Measurements from ENCODE around the gene SCARB1.

The SCARB1 gene

GRCh38 chr12:124796303-124796960 is 67.2 kb downstream of the SCARB1 start:
- no peak for DNase-seq (ENCODE audit: low read depth)

DNA sequence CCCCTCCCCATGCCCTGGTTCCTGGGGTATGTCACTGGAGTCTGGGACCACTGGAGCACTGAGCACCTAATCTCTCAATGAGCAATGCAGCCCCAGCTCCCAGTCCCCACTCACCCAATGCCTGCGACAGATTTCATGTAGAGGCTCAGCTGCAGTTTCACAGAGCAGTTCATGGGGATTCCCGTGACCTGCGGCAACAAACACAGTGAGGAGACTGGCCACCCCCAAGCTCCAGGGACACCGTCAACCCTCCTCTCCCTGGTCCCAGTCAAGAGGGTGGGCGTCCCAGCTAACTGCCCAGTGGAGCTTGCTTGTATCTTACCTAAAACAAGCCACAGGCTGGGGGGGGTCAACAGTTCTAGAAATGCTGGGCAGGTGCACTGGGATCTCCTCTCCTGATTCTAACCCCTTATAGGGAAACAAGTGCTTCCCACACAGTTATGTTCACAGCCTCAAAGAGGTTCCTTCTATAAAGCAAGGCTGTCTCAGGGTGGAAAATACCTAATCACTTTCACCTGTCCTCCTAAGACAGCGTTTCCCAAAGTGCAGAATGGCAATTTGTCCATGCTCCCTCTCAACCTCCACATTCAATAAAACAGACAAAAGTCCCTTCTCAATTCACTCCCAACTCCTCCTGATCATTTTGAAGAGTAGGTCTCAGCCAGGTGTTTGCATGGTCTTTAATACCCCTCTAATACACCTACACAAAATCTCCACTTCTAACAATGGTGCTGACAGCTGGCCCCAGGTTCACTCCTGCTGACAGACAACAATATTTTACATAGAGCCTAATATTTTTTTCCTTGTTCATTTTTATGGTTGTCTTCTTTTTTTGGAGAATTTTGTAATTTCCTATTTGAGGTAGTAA is 68.3 kb downstream of the SCARB1 start:
- no peak for DNase-seq (ENCODE audit: low read depth)

- no peak for DNase-seq (ENCODE audit: low read depth)
Observed at GRCh38 chr12:124792961-124793441, 70.7 kb downstream of the SCARB1 start.

- DNase-seq (ENCODE audit: low read depth), result no peak
Observed at GRCh38 chr12:124792156-124792555, 71.5 kb downstream of the SCARB1 start.

GRCh38 chr12:124790650-124791400 is 72.8 kb downstream of the SCARB1 start:
- DNase-seq (ENCODE audit: low read depth), result no peak

DNA sequence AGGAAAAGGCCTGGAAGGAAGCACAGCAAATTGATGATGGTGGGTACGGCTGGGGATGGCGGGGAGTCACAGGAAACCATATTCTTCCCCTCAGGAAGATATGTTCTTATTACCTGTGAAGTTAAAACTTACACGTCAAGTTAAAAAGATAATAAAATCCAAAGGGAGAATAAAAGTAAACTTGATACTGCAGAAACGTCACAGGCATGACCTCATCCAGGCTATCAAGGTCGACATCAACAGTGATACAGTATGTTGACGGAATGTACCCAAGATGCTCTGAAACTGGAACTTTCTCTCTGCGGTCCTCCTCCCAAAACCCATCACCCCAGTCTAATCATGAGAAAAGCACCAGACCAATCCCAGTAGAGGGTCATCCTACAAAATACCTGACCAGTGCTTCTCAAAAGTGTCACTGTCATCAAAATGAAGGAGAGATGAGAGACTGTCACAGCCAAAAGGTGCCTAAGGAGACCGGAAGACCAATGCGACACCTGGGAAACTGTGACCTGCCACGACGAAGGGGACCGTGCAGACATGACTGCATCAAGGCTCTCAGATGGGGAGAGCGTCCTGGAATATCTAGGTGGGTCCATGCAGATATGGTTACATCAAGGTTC is 74.6 kb downstream of the SCARB1 start:
- DNase-seq (ENCODE audit: low read depth), result no peak

DNA sequence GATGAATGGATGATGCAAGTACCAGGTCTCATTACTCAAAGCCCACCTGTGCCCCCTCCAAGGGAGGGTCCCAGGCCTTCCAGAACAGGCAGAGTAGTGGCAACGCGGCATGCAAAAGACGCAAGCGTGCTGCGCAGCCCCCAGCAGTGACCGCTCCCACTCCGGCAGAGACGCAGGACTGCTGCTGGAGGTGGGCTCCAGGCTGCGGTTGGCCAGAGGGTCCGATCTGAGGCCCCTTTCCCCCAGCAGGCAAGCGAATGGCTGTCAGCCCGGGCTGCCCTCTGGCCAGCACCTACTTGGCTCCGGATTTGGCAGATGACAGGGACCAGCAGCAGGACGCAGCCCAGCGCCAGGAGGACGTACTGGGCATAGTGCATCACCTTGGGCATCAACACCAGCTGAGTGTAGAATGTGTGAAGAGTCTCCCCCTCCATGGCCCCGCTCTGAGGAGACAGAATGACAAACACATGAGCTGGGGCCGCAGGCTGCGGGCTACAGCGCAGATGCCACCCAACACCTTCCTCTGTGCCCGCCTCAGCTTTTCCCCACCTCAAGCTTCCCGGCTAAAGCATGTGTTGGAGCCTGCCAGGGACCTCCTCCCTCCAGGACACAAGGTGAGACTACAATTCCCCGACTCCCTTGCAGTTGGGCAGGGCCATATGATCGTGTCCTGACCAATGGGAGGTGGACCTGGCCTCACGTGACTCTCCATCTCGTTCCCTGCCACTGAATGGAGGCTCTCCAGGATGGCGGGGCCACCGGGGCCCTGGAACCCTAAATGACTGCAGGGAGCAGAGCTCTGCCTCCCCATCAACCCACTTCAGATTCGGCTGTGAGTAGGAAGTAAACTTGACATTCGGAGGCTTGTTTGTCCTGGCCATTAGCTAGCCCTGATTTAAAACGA is 77.4 kb downstream of the SCARB1 start:
- DNase-seq (ENCODE audit: low read depth), result no peak

- no peak for DNase-seq (ENCODE audit: low read depth)
Observed at GRCh38 chr12:124784871-124785572, 78.6 kb downstream of the SCARB1 start.

- no peak for DNase-seq (ENCODE audit: low read depth)
Observed at GRCh38 chr12:124783087-124783486, 80.6 kb downstream of the SCARB1 start.

- DNase-seq (ENCODE audit: low read depth), result no peak
Observed at GRCh38 chr12:124782132-124782531, 81.5 kb downstream of the SCARB1 start.

DNA sequence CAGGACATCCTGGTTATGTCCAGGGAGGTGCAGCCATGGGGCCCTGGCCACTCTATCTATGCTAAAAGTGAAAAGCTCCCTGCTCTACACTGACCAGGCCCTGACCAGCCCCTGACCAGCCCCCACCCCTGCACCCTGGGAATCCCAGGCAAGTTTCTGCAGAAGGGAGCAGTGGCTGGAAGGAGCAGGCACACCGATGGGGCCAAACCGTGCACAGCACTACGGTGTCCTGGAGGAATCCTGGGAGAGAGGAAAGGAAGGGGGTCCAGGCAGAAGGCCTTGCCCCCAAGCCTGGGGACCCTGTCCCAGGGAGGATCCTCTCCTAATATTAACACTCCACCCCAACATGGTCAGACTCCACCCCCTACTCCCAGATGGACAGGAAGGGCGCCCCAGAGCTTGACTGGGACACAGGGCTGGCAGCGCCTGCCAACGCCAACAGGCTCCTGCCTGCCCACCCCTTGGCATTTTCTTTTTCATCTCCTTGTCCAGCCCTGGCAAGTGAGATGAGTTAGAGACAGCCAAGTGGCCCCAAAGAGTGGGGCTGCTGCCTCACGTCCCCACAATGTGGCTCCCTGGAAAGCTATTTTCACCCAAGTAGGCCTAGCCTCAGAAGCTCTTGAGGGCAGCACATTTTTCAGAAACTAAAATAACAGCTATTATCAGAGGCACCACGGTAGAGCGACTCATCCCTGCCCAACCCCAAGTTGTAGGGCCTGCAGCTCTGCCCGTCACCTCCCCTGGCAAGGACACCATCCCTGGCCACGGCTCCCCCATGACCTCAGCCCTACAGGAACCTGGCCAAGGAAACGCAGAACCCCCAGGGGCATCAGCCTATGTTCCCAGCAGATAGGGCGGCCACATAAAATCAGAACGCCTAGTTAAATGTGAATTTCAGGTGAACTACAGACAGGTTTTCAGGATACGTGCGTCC is 82.6 kb downstream of the SCARB1 start:
- DNase-seq (ENCODE audit: low read depth), result no peak

- no peak for DNase-seq (ENCODE audit: low read depth)
Observed at GRCh38 chr12:124780336-124780735, 83.3 kb downstream of the SCARB1 start.

DNA sequence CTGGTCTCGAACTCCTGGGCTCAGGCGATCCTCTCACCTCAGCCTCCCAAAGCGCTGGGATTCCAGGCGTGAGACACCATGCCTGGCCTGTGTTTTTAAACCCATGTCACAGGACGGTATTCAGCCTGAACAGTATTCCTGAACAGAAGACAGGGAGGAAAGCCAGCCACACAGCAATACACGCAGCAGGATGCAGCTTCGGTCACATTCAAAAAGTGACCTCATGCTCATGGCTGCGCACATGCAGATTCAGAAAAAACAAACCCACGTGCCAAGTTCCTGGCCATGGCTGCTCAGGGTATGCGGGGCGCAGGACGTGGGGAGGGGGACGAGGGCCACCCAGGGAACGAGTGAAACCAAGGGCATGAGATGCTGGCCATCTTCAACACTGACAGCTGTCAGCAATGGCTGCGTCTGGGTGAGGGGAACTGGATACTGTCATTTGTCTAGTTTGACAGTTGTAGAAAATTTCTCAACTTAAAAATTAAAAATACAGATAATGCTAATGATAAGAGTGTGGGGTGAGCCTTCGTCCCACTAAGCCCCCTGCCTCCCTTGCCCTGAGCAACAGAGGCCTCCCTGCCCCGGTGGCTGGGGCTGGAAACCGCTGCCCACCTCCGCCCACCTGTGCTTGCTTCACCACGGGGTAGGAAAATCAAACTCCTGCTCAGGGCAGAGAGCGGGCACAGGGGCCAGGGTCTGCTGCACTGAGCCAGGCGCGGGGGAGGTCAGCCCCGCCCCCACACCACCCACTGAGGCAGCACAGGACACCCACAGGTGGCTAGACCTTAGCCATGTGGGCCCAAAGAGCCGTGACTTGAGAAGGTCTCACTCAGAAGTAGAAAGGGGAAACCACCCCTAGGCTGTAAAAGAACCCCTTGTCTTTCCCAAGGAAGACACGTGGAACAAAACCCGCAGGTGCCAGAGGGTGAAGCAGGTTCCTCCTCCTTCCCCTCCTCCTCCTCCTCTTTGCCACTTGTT is 84.2 kb downstream of the SCARB1 start:
- DNase-seq (ENCODE audit: low read depth), result no peak

DNA sequence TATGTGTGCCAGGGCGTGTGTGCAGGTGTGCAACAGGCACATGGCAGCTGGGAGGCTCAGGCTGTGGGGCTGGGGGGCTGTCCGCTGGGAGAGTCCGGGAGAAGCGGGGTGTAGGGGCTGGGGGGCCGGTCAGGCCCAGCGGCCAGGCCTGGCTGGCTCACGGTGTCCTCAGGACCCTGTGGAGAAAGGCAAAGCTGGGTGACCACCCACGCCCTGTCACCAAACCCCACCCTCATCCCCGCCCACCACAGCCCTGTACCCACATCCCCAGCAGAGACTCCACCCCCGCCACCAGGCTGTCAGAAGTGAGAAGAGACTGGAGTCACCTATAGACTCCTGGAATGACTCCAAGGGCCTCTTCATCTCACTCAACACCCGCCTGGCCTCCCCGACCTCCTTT is 85.3 kb downstream of the SCARB1 start:
- no peak for DNase-seq (ENCODE audit: low read depth)

DNA sequence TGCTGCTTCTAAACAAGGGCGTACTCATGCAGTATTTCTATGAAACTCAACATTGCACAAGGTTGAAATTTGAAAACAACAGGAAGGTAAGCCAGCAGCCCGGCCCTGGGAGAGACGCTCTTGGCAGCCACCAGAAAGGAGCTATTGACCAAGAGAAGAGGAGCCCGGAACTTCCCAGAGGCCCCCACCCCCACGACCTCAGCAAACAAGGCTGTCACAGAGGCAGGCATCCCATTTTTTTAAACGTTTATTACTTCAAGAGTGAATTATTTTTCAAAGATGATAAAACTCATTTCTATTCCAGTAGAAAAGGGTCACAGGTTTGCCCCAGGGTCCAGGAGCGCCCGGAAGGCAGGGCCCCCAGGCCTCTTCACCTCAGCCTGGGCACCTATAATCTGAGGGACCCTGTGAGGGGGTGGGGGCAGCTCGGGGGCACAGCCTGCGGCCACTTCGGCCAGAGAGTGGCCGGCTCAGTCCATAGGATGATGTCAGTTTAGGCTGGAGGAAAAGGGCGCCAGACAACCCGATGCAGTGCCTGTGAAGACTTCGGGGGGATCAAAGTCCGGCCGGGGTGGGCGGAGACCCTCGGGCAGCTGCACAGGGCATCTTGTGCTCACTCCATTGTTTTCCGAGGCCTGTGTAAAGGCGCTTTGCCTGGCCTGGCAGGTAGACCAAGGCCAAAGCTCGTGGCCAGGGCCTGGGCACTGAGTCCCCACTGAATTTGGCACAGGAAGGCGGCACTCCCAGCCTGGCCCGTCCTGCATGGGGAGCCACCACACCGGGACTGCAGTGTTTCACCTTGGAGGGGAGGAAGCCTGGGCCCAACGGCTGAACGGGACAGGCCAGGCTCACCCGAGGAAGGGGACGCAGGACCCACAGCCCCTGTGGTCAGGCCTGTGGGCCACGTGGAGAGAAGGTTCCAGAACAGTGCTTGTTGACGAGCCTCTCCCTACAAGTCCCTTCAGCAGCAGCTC is 86.0 kb downstream of the SCARB1 start:
- no peak for DNase-seq (ENCODE audit: low read depth)

GRCh38 chr12:124776125-124776513 is 87.5 kb downstream of the SCARB1 start:
- no peak for DNase-seq (ENCODE audit: low read depth)

Measured in stimulated activated CD8-positive, alpha-beta memory T cell treated with anti-CD3 and anti-CD28 coated beads, Interleukin-4, amount 100 ng/mL, for 24 hours (primary cell).